Left ventricle myocardium superior (tissue), 1 donor: ENCODE results near the gene KMT5B. TPM values are rescaled to one million over a fixed set of nuclear protein-coding genes. Genes with fewer than 3 reads are reported as not detected.
"Not testable (repeated sequence)": the region's sequence is repeated elsewhere in the genome, so short reads cannot be mapped to it uniquely, and the experiment has no call there.

ENCODE experiments used
- ATAC-seq: fragments of 200-7000 bp; cut with Tn5 transposase; one replicate; pipeline ENCODE4 v1.9.1; 2020; ENCODE audit warnings: mild to moderate bottlenecking, moderate library complexity
- DNase-seq: peaks from one replicate; pipeline ENCODE4 v3.0.0-alpha.2; 2020
- intact Hi-C: fragments of 100-400 bp; cut with micrococcal nuclease; formaldehyde crosslinking; loops from one replicate; pipeline ENCODE4 v1.11.0; 2022
- long read RNA-seq: library from polyadenylated mRNA; unstranded; transcript quantifications from one replicate; pipeline ENCODE4 v2.0.0, GENCODE V29; 2021
- total RNA-seq: library from RNA; stranded (reverse); fragmentation: NEBNext Ultra II Directional; extraction: Animal tissue kit (Norgen Biotek cat#: 25700); gene quantifications from one replicate; pipeline ENCODE4 v1.2.1, GENCODE V29; 2021
- donor health status: DM: no; HTN: yes; CAD: no; lungs with severe emphysema.

Gene KMT5B
- total RNA-seq, result 30.4 TPM
- long read RNA-seq, partial matches to known transcripts, result 14 of 61 reads
- long read RNA-seq, other reads (novel, unspliced or antisense), result 46 of 61 reads

DNA sequence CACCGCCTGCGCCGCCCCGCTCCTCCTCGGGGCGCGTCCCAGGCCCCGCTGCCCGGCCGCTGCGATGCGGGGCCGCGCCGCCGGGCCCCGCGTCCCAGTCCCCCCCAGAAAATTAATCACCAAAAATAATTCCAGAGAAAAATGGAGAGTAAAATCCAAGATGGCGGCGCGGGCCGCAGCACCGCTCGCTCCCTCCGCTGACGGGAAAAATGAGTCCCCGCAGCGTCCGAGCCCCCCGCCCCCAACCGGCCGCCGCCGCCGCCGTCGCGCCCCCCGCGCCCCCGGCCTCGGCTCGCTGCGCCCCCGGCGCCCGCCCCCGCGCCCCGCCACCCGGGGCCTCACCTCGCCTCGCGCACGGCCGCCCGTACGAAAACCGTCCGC is at the start of gene KMT5B:
TSS of gene KMT5B (minus strand) at position 162 of the 381 bp plus-strand sequence. CDS start 23,220 bp downstream, outside the sequence.
- no peak for ATAC-seq

DNA sequence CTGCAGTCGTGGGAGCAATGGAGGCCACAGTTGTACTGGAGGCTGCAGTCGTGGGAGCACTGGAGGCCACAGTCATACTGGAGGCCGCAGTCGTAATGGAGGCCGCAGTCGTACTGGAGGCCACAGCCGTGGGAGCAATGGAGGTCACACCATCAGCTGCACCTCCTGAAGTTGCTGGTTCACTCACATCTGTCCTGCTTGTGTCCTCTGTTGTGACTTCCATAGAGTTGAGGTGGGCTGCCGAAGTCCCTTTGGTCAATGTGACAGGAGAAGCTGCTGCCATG is 49.4 kb upstream of the KMT5B start:
- ATAC-seq, result no peak
- DNase-seq, result no peak
- intact Hi-C loops, result no loop called here

More for the DNA sequence above, at the start of gene KMT5B:
- intact Hi-C loops, result no loop called here
- peak; percentile 79 for DNase-seq

DNA sequence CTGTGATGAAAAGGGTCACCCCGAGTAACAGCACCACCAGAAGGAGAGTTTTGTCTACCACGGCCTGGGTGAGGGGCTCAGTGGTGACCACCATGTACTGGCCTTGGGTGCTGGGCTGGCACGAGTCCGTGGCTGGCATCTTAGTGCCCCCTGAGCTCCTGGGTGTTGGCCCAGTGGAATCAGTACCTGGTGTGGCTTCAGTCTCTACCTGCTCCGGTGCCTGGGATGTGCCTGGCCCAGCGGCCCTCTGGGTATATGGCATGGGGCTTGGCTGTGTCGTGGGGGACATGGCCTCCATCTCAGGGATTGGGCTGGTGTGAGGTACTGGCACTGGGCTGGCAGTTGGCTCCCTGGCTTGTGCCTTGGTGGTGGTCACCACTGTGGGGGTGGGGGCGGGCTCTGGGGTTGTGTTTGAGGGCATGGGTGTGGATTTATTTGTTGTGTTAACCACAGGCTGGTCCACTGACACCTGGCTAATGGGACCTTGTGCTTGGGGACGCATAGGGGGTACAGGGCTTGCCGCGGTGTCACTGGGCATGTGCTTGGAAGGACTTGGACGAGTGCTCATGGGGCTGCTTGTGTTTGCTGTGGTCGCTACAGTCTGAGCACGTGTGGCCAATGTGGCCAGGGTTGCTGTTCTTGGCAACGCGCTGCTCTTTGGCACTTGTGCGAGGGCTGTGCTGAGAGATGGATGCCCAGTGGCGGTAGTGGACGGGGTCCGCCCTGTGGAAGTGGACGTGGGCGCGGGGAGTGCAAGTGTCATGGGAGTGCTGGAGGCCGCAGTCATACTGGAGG is 48.9 kb upstream of the KMT5B start:
- DNase-seq (no peak), ATAC-seq (no peak)
- intact Hi-C loops, result no loop called here

DNA sequence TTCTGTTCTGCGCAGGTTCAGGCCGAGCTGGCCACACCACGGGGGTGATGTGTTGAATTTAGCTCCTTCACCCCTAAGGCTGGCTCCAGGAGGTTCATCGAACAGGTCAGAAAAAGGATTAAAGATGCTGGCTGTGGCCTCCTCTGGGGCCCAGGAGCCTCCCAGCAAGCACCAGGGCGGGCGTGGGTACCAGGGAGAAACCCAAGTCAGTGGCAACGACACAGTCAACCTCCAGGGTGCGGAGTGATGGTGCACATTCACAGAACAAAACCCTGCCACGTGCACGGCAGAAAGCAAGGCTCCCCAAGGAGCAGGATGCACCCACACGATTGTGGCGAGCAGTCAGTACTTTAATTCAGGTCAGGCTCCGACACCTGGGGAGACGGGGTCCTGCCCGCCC is 47.9 kb upstream of the KMT5B start:
- no peak for ATAC-seq
- intact Hi-C loops, result no loop called here
- DNase-seq, result no peak

DNA sequence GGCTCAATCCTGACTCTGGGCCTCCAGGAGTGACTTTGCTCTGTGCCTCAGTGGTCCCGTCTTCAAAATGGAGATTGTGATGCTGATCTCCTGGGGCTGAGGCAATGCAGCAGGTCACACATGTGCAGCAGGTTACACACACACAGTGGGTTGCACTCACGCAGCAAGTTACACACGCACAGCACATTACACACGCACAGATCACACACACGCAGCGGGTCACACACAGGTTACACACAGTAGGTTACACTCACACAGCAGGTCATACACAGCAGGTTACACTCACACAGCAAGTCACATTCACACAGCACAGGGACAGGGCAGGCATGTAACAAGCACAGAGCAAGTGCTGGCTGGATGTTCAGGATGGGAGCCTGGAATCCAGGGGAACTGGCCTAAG is 47.4 kb upstream of the KMT5B start:
- ATAC-seq, result no peak
- intact Hi-C loops, result no loop called here

DNA sequence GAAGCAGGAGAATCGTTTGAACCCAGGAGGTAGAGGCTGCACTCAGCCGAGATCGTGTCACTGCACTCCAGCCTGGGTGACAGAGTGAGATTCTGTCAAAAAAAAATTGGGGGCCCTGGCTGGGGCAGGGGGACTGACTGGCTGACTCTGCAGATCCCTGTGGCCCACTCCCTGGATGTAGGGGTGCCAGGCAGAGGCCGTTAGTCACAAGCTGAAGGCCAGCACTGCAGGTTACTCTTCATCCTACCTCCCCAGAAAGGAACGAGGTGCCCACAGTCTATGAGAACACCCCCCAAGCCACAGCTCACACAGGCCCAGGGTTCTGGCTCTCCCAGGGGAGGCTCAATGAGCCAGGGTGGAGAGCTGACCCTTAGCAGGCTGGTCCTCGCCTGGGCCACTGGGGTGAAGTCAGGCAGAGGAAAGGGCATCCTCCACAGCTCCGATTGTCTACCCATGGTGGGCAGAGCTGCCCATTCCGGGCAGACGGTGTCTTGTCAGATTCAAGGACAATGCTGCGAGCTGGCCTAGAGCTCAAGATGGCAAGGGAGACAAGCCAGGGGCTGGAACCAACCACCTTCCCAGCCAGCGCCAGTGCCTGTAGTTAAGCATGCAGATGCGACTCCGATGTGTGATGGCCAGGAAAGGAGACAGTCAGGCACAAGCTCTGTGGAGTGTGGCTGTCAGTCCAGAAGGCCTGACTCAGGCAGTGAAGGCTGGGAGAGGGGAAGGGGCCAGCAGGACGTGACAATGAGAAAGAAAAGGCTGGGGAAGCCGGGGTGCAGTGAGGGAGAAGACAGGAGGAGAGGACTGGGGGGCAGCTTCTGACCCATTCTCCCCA is 46.2 kb upstream of the KMT5B start:
- ATAC-seq (no peak), DNase-seq (no peak)
- intact Hi-C loops, result loop anchor here (5.0 to 10.0 kb wide), 3 partner anchors 38 to 185 kb away; no protein-coding TSS in a partner anchor

More for the DNA sequence above, 47.4 kb upstream of the KMT5B start:
- DNase-seq, result no peak

DNA sequence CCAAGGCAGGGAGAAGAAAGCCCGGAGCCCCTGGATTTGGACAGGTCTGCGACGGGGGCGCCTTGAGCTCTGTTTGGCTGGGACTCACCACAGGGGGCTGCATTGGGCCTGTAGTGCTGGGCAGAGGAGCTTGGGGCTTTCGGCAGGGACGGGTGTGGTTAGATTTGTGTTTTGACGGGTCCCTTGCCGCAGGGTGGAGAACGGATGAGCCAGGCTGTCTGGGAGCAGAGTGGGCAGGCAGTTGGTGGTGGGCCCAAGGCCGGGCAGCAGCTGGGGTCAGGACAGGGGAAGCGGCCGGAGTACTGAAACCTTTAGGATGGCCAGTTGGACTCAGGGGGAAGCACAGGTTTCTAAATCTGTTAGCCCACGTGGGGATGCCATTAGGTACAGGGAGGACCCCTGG is 45.3 kb upstream of the KMT5B start:
- intact Hi-C loops, result loop anchor here (5.0 to 10.0 kb wide), 3 partner anchors 39 to 186 kb away; no protein-coding TSS in a partner anchor
- no peak for ATAC-seq
- no peak for DNase-seq

DNA sequence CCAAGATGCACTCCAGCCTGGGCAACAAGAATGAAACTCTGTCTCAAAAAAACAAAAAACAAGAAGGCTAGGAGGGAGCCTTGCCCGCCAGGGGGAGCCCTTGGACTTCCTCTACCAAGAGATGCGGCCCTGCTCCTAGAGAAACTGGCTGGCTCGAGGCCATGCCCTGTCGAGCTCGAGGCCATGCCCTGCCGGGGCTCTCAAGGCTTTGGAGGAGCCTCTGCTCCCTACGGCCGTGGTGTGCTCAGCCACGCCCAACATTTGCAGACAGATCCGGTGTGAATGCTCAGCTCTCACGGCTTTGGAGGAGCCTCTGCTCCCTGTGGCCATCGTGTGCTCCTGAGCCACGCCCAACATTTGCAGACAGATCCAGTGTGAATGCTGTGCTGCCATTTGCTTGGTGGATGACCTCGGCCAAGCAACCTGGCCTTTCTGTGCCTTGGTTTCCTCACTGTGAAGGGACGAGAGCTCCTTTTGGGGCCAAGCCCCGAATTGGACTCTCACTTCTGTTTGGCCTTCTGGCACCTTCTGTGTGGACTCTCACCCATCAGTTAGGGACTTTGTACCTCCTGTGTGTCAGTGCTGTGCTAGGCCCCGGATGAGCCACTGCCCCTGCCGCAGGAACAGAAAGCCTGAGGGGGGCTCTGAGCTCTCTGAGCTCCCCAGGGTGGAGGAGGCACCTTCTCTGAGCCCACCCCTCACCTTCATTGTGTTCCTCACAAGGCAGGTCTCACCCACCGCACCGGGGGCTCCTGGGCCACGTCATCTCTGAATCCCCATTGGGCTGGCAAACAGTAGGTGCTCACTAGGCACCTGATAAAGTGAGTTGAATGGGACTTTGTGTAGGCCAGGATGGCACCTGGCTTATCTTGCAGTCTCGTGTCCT is 44.6 kb upstream of the KMT5B start:
- peak; percentile 99 for DNase-seq
- intact Hi-C loops, result loop anchor here (5.0 to 10.0 kb wide), 3 partner anchors 40 to 187 kb away; no protein-coding TSS in a partner anchor
- ATAC-seq, result peak; percentile 88

DNA sequence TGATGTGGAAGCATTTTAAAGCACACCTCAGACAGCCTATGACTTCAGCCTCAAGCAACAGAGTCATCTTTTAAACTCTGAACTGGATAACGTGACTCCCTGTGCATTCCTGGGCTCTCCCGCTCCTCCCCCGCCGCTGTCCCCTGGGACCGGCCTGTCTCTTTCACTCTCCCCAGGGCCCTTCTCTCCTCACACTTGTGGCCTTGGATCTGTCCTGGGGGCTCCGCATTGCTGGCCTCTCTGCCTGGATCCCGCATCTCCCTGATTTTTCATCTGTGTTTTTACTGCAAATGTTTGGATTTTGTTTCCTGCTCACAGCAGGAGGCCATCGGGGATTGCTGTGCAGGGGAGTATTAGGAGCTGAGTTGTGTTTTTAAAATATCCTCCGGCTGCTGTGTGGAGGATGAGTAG is 43.2 kb upstream of the KMT5B start:
- ATAC-seq, result peak; percentile 38
- intact Hi-C loops, result loop anchor here (5.0 to 10.0 kb wide), 3 partner anchors 41 to 188 kb away; no protein-coding TSS in a partner anchor
- DNase-seq, result peak; percentile 57

DNA sequence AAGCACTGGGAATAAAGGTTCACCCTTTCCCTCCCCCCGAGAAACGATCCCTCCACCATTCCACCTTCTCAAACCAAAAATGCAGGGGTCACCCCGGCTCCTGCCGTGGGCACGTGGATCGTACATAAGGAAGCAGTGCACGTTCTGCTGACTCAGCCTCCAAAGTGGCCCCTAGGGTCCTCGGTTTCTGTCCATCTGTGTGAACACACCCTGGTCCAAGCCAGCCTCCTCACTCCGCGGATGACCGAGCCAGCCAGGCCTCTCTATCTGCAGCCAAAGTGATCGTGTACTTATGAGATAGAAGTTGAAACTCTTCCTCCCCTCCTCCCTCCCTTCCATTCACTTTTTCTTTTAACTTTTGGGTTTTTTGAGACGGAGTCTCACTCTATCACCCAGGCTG is 42.4 kb upstream of the KMT5B start:
- intact Hi-C loops, result loop anchor here (5.0 to 10.0 kb wide), 3 partner anchors 42 to 189 kb away; no protein-coding TSS in a partner anchor
- ATAC-seq (no peak), DNase-seq (peak; percentile 43)

DNA sequence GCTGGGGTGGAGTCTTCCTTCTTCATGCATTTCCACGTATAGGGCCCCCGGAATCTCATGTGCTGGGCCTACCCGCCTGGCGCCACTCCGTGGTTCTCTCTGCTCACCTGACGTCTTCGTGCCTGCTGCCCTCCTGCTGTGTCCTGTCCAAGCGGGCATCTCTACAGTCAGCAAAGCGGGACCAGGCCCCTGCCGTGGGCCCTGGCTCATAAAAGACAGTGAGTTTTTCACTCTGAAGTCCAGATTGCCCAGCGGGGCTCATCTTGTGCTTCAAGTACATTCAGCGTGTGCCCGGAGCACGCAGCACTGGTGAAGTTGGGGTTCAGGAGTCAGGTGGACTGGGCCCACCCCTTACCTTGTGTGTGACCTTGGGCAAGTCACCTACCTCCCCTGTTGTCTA is 41.3 kb upstream of the KMT5B start:
- intact Hi-C loops, result loop anchor here (10.0 kb wide), 1 partner anchor 190 kb away; no protein-coding TSS in a partner anchor
- ATAC-seq (no peak), DNase-seq (no peak)

DNA sequence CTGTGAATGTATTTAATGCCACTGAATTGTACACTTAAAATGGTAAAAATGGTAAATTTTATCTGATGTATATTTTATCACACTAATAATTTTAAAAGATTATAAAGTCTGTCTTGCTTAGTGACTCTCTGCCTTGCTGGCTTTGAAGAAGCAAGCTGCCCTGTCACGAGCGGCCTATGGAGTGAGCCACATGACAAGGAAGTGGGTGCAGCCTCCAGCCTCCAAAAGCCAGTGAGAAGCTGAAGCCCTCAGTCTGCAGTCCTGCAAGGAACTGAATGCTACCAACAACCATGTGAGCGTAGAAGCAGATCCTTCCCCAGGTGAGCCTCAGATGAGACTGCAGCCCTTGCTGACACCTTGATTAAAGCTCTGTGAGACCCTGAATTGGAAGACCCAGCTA is 38.7 kb upstream of the KMT5B start:
- DNase-seq (no peak), ATAC-seq (no peak)
- intact Hi-C loops, result loop anchor here (10.0 kb wide), 1 partner anchor 193 kb away; no protein-coding TSS in a partner anchor

DNA sequence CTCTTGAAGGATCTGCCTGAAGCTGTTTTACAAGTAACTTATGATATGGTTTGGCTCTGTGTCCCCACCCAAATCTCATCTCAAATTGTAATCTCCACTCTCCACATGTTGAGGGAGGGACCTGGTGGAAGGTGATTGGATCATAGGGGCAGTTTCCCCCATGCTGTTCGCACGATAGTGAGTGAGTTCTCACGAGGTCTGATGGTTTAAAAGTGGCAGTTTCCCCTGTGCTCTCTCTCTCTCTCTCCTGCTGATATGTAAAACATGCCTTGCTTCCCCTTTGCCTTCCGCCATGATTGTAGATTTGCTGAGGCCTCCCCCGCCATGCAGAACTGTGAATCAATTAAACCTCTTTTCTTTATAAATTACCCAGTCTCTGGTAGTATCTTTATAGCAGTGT is 31.8 kb upstream of the KMT5B start:
- DNase-seq, ATAC-seq, intact Hi-C loops: not testable (repeated sequence)

DNA sequence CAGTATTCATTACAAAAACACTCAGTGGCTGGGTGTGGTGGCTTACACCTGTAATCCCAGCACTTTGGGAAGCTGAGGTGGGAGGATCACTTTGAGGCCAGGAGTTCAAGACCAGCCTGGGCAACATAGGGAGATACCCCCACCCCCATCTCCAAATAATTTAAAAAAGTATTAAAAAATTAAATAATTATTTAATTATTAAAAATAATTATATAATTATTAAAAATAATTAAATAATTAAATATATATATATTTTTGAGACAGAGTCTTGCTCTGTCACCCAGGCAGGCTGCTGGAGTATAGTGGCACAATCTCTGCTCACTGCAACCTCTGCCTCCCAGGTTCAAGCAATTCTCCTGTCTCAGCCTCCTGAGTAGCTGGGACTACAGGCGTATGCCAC is 30.8 kb upstream of the KMT5B start:
- ATAC-seq, intact Hi-C loops, DNase-seq: not testable (repeated sequence)

DNA sequence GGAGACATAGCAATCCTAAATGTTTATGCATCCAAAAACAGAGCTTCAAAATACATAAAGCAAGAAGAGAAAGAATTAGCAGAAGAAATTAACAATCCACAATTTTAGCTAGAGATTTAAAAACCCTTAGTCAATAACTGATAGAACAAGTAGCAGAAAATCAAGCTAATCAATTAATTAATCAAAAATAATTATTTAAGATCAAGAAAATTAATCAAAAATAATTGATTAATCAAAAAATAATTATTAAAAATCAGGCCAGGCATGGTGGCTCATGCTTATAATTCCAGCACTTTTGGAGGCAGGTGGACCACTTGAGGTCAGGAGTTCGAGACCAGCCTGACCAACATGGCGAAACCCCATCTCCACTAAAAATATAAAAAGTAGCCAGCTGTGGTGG is 29.5 kb upstream of the KMT5B start:
- ATAC-seq, result no peak
- intact Hi-C loops, result no loop called here

DNA sequence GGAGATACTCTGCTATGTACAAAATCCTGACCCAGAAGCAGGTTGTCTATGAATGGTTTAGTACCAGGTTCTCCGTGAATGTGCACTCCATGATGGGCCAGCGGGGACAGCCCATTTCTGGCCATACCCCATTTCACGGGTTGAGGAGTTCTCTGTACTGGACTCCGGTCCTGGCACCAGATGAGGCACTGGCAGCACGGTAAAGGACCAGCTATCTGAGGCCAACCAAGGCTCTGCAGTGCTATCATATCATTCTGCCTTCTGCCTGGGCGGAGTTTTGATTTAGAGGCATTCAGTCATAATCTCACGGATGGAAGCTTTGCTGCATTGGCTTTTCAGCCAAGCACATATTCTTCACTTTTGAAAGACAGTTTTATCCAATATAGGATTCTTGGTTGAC is 18.5 kb upstream of the KMT5B start:
- intact Hi-C loops, result no loop called here
- DNase-seq (no peak), ATAC-seq (no peak)

More for the DNA sequence above, 29.5 kb upstream of the KMT5B start:
- no peak for DNase-seq

DNA sequence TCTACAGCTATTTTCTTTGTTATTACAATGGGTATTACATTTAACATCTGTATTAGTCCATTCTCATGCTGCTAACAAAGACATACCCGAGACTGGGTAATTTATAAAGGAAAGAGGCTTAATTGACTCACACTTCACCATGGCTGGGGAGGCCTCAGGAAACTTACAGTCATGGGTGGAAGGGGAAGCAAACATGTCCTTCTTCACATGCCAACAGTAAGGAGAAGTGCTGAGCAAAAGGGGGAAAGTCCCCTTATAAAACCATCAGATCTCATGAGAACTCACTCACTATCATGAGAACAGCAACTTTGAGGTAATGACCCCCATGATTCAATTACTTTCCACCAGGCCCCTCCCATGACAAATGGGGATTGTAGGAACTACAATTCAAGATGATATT is 16.5 kb upstream of the KMT5B start:
- no peak for DNase-seq
- intact Hi-C loops, result no loop called here
- no peak for ATAC-seq

DNA sequence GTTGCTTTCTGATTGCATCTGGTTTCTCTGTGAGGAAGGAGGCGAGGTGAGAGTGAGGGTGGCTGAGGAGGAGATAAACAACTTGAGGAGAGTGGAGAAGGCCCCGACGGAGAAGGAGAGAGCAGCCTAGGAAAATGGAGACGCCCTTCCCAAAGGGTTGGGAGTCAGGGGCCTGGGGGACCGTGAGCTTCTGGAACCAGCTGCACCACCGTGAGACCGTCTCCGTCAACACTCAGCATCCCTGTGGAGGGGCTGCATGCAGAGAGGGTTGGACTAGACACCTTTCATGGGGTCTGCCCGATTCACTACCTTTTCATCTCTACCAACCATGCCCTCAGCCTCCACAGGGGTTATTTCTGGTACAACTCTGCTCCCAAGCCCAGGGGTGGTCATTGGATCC is 13.3 kb upstream of the KMT5B start:
- intact Hi-C loops, result no loop called here
- ATAC-seq (no peak), DNase-seq (no peak)

DNA sequence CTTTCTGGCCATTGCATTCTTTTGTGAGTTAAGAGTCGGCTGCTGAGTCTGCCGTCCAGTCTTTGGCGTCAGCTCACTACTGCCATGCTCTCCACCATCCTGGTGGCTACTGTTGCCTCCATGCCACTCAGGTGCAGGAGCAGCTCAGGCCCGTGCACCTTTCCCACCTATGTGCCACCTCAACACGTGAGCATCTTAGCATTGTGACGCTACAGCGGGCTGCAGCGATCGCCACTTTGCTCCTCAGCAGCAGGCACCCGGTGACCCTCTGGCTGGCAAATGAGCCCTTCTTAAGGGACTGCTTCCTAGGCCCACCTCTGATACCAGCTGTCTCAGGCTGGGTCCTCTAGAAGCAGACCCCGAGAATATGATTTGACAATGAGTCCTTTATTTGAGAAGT is 11.5 kb upstream of the KMT5B start:
- DNase-seq, result no peak
- intact Hi-C loops, result no loop called here
- no peak for ATAC-seq
